ENCODE measurements around the gene SHTN1.

Gene SHTN1

GRCh38 chr10:117001144-117001543 lies 3.8 kb downstream of the SHTN1 start:
- Histone ChIP-seq H3K4me1 (ENCODE audit: control insufficient read depth, insufficient read depth, low read length) (no peaks in the 10 kb centered on the region), H3K27me3 (ENCODE audit: control insufficient read depth, insufficient read depth, low read length) (no peaks in the 10 kb centered on the region), H3K36me3 (ENCODE audit: control insufficient read depth, insufficient read depth, low read length) (no peaks in the 10 kb centered on the region), H3K4me3 (ENCODE audit: low read length) (no peak overlapping the region), H3K27ac (ENCODE audit: low read length) (no peak overlapping the region), H3K9me3 (ENCODE audit: control insufficient read depth, insufficient read depth, low read length) (no peaks in the 10 kb centered on the region)
- no peak for DNase-seq (ENCODE audit: low read depth, low spot score)
- no CpG with 5 or more reads among the region's 2 CpGs for WGBS (ENCODE audit: insufficient coverage, insufficient read length)

GRCh38 chr10:117000580-117000979 lies 4.4 kb downstream of the SHTN1 start:
- no peak for DNase-seq (ENCODE audit: low read depth, low spot score)
- Histone ChIP-seq H3K4me3 (ENCODE audit: low read length) (no peak overlapping the region), H3K27ac (ENCODE audit: low read length) (no peak overlapping the region), H3K4me1 (ENCODE audit: control insufficient read depth, insufficient read depth, low read length) (no peaks in the 10 kb centered on the region), H3K9me3 (ENCODE audit: control insufficient read depth, insufficient read depth, low read length) (no peaks in the 10 kb centered on the region), H3K27me3 (ENCODE audit: control insufficient read depth, insufficient read depth, low read length) (no peaks in the 10 kb centered on the region), H3K36me3 (ENCODE audit: control insufficient read depth, insufficient read depth, low read length) (no peaks in the 10 kb centered on the region)
- no CpG with 5 or more reads among the region's 2 CpGs for WGBS (ENCODE audit: insufficient coverage, insufficient read length)

- no peak overlapping the region for H3K27ac ChIP-seq (ENCODE audit: low read length)
- H3K36me3 ChIP-seq (ENCODE audit: control insufficient read depth, insufficient read depth, low read length): no peaks in the 10 kb centered on the region
- no peak for DNase-seq (ENCODE audit: low read depth, low spot score)
- H3K4me3 ChIP-seq (ENCODE audit: low read length): no peak overlapping the region
- no peaks in the 10 kb centered on the region for H3K9me3 ChIP-seq (ENCODE audit: control insufficient read depth, insufficient read depth, low read length)
- H3K27me3 ChIP-seq (ENCODE audit: control insufficient read depth, insufficient read depth, low read length): no peaks in the 10 kb centered on the region
- WGBS (ENCODE audit: insufficient coverage, insufficient read length): no CpG with 5 or more reads among the region's 4 CpGs
- no peaks in the 10 kb centered on the region for H3K4me1 ChIP-seq (ENCODE audit: control insufficient read depth, insufficient read depth, low read length)
Measured at GRCh38 chr10:116998172-116998571, 6.8 kb downstream of the SHTN1 start.

GRCh38 chr10:116997015-116997414 lies 8.0 kb downstream of the SHTN1 start:
- no peaks in the 10 kb centered on the region for H3K27me3 ChIP-seq (ENCODE audit: control insufficient read depth, insufficient read depth, low read length)
- DNase-seq (ENCODE audit: low read depth, low spot score): no peak
- H3K27ac ChIP-seq (ENCODE audit: low read length): no peak overlapping the region
- no CpG with 5 or more reads among the region's 2 CpGs for WGBS (ENCODE audit: insufficient coverage, insufficient read length)
- H3K4me3 ChIP-seq (ENCODE audit: low read length): no peak overlapping the region
- no peaks in the 10 kb centered on the region for H3K36me3 ChIP-seq (ENCODE audit: control insufficient read depth, insufficient read depth, low read length)
- no peaks in the 10 kb centered on the region for H3K9me3 ChIP-seq (ENCODE audit: control insufficient read depth, insufficient read depth, low read length)
- no peaks in the 10 kb centered on the region for H3K4me1 ChIP-seq (ENCODE audit: control insufficient read depth, insufficient read depth, low read length)

- WGBS (ENCODE audit: insufficient coverage, insufficient read length): no CpG with 5 or more reads among the region's 3 CpGs
- Histone ChIP-seq H3K4me3 (ENCODE audit: low read length) (no peak overlapping the region), H3K36me3 (ENCODE audit: control insufficient read depth, insufficient read depth, low read length) (no peaks in the 10 kb centered on the region), H3K4me1 (ENCODE audit: control insufficient read depth, insufficient read depth, low read length) (no peaks in the 10 kb centered on the region), H3K27ac (ENCODE audit: low read length) (no peak overlapping the region), H3K27me3 (ENCODE audit: control insufficient read depth, insufficient read depth, low read length) (no peaks in the 10 kb centered on the region), H3K9me3 (ENCODE audit: control insufficient read depth, insufficient read depth, low read length) (no peaks in the 10 kb centered on the region)
- DNase-seq (ENCODE audit: low read depth, low spot score): no peak
Measured at GRCh38 chr10:116995648-116996047, 9.3 kb downstream of the SHTN1 start.

GRCh38 chr10:116994113-116994890 lies 10.7 kb downstream of the SHTN1 start:
- WGBS (ENCODE audit: insufficient coverage, insufficient read length): 100% methylated on average over 1 of the region's 1 CpG
- H3K4me1 ChIP-seq (ENCODE audit: control insufficient read depth, insufficient read depth, low read length): peaks cover 4% of the 10 kb centered on the region; the same call in 1 of the 2 replicates

GRCh38 chr10:116993610-116994009 lies 11.4 kb downstream of the SHTN1 start:
- H3K4me3 ChIP-seq (ENCODE audit: low read length): no peak overlapping the region
- H3K9me3 ChIP-seq (ENCODE audit: control insufficient read depth, insufficient read depth, low read length): no peaks in the 10 kb centered on the region
- H3K27me3 ChIP-seq (ENCODE audit: control insufficient read depth, insufficient read depth, low read length): no peaks in the 10 kb centered on the region
- no CpG with 5 or more reads among the region's 2 CpGs for WGBS (ENCODE audit: insufficient coverage, insufficient read length)
- peaks cover 5% of the 10 kb centered on the region; the same call in 1 of the 2 replicates for H3K4me1 ChIP-seq (ENCODE audit: control insufficient read depth, insufficient read depth, low read length)
- no peaks in the 10 kb centered on the region for H3K36me3 ChIP-seq (ENCODE audit: control insufficient read depth, insufficient read depth, low read length)
- H3K27ac ChIP-seq (ENCODE audit: low read length): no peak overlapping the region
- no peak for DNase-seq (ENCODE audit: low read depth, low spot score)

More at GRCh38 chr10:116994113-116994890, 10.7 kb downstream of the SHTN1 start:
- Histone ChIP-seq H3K4me3 (ENCODE audit: low read length) (no peak overlapping the region), H3K27me3 (ENCODE audit: control insufficient read depth, insufficient read depth, low read length) (no peaks in the 10 kb centered on the region), H3K36me3 (ENCODE audit: control insufficient read depth, insufficient read depth, low read length) (no peaks in the 10 kb centered on the region), H3K27ac (ENCODE audit: low read length) (no peak overlapping the region), H3K9me3 (ENCODE audit: control insufficient read depth, insufficient read depth, low read length) (no peaks in the 10 kb centered on the region)
- no peak for DNase-seq (ENCODE audit: low read depth, low spot score)

- WGBS (ENCODE audit: insufficient coverage, insufficient read length): no CpG with 5 or more reads among the region's 1 CpG
- Histone ChIP-seq H3K4me1 (ENCODE audit: control insufficient read depth, insufficient read depth, low read length) (peaks cover 5% of the 10 kb centered on the region; the same call in 1 of the 2 replicates), H3K27me3 (ENCODE audit: control insufficient read depth, insufficient read depth, low read length) (no peaks in the 10 kb centered on the region), H3K36me3 (ENCODE audit: control insufficient read depth, insufficient read depth, low read length) (no peaks in the 10 kb centered on the region), H3K9me3 (ENCODE audit: control insufficient read depth, insufficient read depth, low read length) (no peaks in the 10 kb centered on the region; the same call in 1 of the 2 replicates), H3K4me3 (ENCODE audit: low read length) (no peak overlapping the region), H3K27ac (ENCODE audit: low read length) (no peak overlapping the region)
- no peak for DNase-seq (ENCODE audit: low read depth, low spot score)
Measured at GRCh38 chr10:116992183-116992582, 12.8 kb downstream of the SHTN1 start.

- Histone ChIP-seq H3K27me3 (ENCODE audit: control insufficient read depth, insufficient read depth, low read length) (no peaks in the 10 kb centered on the region), H3K4me3 (ENCODE audit: low read length) (no peak overlapping the region), H3K36me3 (ENCODE audit: control insufficient read depth, insufficient read depth, low read length) (no peaks in the 10 kb centered on the region), H3K27ac (ENCODE audit: low read length) (no peak overlapping the region), H3K9me3 (ENCODE audit: control insufficient read depth, insufficient read depth, low read length) (no peaks in the 10 kb centered on the region; the same call in 1 of the 2 replicates), H3K4me1 (ENCODE audit: control insufficient read depth, insufficient read depth, low read length) (peaks cover 5% of the 10 kb centered on the region; the same call in 1 of the 2 replicates)
- no CpG with 5 or more reads among the region's 3 CpGs for WGBS (ENCODE audit: insufficient coverage, insufficient read length)
- no peak for DNase-seq (ENCODE audit: low read depth, low spot score)
Measured at GRCh38 chr10:116990276-116990800, 14.6 kb downstream of the SHTN1 start.

- H3K9me3 ChIP-seq (ENCODE audit: control insufficient read depth, insufficient read depth, low read length): no peaks in the 10 kb centered on the region; the same call in 1 of the 2 replicates
- no peaks in the 10 kb centered on the region for H3K36me3 ChIP-seq (ENCODE audit: control insufficient read depth, insufficient read depth, low read length)
- H3K27ac ChIP-seq (ENCODE audit: low read length): no peak overlapping the region
- H3K4me1 ChIP-seq (ENCODE audit: control insufficient read depth, insufficient read depth, low read length): peaks cover 5% of the 10 kb centered on the region; the same call in 1 of the 2 replicates
- H3K27me3 ChIP-seq (ENCODE audit: control insufficient read depth, insufficient read depth, low read length): no peaks in the 10 kb centered on the region
- no peak overlapping the region for H3K4me3 ChIP-seq (ENCODE audit: low read length)
- WGBS (ENCODE audit: insufficient coverage, insufficient read length): no CpG with 5 or more reads among the region's 4 CpGs
- no peak for DNase-seq (ENCODE audit: low read depth, low spot score)
Measured at GRCh38 chr10:116989439-116989838, 15.5 kb downstream of the SHTN1 start.

All from iPS DF 6.9 (cell line).